ENCODE measurements around the gene DAAM2.

Gene DAAM2

DNA sequence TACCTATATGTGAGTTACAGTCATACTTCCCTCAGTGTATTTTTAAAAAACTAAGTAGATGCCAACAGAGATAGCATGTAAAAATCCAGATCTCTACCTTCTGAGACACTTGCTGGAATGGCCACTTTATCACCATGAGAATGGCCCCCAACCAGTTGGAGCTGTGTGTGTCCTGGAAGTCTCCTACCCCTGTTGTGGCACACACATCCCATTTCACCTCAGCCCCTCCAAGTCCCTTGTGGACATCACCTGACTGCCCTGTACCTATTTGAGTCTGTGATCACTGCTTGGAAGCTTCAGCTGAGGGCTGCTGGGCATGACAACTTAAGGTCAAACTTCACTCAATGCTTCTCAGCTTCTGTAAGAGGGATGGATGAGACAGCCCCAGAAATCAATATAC lies 118.0 kb downstream of the DAAM2 start:
- no peak overlapping the region for H3K4me3 ChIP-seq (replicated peaks in 1 of 2; ENCODE audit: low read depth in 2 of 2, low read length in 2 of 2)
- TF ChIP-seq CTCF (IDR thresholded peaks at IDR 0.05; ENCODE audit: low read depth, low read length) = no peak
- no peak for DNase-seq (ENCODE audit: low read depth in 2 of 2)

GRCh38 chr6:39910744-39911143 lies 118.6 kb downstream of the DAAM2 start:
- H3K4me3 ChIP-seq (replicated peaks in 1 of 2; ENCODE audit: low read depth in 2 of 2, low read length in 2 of 2) = no peak overlapping the region
- no peak for DNase-seq (ENCODE audit: low read depth in 2 of 2)
- TF ChIP-seq CTCF (IDR thresholded peaks at IDR 0.05; ENCODE audit: low read depth, low read length) = no peak

DNA sequence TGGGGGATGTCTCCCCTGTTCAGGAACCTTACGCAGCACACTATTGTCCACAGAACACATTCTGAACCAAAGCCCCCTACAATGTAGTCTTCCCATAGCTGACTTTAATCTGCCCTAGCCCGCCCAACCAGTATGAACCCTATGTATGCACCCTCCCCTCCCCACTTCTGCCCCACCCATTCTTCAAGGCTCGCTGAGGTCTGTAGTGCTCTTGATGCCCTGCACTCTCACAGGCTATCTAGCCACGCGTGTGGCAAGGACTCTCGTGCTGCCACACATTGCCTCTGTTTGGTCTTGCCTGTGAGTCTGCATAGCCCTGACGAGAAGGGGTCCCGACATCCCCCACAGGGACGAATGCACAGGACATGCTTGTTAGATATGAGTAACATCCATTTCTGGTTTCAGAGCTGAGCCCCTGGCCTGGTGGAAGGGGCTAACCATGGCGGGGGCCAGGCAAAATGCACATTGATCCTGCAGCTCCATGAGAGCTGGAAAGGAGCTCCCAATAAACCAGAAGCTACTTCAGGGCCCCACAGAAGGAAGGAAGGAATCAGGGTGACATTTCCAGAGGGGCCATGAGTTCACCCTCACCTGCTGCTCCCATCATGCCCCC lies 119.4 kb downstream of the DAAM2 start:
- no peak for DNase-seq (ENCODE audit: low read depth in 2 of 2)
- no peak for TF ChIP-seq CTCF (IDR thresholded peaks at IDR 0.05; ENCODE audit: low read depth, low read length)
- H3K4me3 ChIP-seq (replicated peaks in 1 of 2; ENCODE audit: low read depth in 2 of 2, low read length in 2 of 2) = no peak overlapping the region

DNA sequence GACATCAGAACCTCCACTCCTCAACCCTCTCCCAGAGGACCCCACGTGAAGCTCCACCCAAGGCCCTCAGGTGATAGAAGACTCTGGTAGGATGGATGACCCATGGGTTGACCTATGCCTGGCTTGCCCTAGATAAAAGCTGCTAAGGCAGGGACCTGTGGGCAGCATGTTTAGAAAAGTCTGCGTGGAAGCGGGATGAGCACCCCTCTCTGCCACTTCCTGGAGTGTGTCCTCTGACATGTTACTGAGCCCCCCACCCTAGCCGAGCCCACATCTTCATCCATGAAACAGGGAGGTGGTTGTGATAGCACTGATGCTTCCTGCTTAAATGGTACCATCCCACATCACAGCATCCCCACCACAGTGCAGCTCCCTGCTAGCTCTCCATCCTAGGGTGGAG lies 120.3 kb downstream of the DAAM2 start:
- TF ChIP-seq CTCF (IDR thresholded peaks at IDR 0.05; ENCODE audit: low read depth, low read length) = no peak
- H3K4me3 ChIP-seq (replicated peaks in 1 of 2; ENCODE audit: low read depth in 2 of 2, low read length in 2 of 2) = no peak overlapping the region
- DNase-seq (ENCODE audit: low read depth in 2 of 2) = no peak

DNA sequence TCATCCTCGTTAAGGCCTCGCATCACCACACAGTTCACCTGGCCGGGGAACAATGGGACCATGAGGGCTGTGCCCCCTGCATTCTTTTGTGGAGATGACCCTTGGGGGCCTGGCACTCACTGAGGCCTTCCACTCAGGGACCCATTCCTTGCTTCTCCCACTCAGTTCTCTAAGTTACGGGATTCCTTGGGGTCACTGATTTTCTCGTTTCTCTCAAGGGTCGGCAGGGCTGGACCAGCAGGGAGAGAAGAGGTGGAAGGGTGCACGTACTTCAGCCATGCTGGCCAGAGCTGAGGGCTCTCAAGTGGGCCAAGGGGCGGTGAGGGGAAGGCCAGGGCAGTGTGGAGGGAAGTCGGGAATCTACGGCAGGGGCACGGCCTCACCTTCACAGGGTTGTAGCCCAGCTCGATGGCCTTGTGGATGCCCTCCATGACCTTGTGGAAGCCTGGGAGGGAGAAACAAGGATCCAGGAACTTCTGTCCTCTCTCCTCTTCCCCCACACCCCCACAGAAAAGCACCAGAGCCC lies 121.3 kb downstream of the DAAM2 start:
- no peak overlapping the region for H3K4me3 ChIP-seq (replicated peaks in 1 of 2; ENCODE audit: low read depth in 2 of 2, low read length in 2 of 2)
- no peak for TF ChIP-seq CTCF (IDR thresholded peaks at IDR 0.05; ENCODE audit: low read depth, low read length)
- no peak for DNase-seq (ENCODE audit: low read depth in 2 of 2)

- TF ChIP-seq CTCF (IDR thresholded peaks at IDR 0.05; ENCODE audit: low read depth, low read length) = no peak
- DNase-seq (ENCODE audit: low read depth in 2 of 2) = no peak
- H3K4me3 ChIP-seq (replicated peaks in 1 of 2; ENCODE audit: low read depth in 2 of 2, low read length in 2 of 2) = no peak overlapping the region
These were observed 122.1 kb downstream of the DAAM2 start for GRCh38 chr6:39914239-39914638.

DNA sequence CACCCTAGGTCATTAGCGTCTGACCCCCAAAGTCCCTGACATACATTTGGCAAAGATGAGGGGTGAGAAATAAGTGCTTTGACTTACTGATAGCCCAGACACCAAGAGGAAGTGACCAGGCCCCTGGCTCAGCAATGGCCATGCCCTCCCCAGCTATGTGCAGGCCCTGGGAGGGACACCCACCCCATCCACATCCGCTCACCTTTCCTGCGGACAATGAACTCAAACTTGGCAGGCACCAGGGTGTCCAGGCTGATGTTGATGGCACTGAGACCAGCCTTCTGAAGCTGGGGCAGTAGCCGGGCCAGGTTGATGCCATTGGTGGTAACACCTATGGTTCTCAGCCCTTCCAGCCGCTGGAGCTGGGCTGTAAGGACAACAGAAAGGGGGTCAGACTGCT lies 123.7 kb downstream of the DAAM2 start:
- DNase-seq (ENCODE audit: low read depth in 2 of 2) = no peak
- no peak for TF ChIP-seq CTCF (IDR thresholded peaks at IDR 0.05; ENCODE audit: low read depth, low read length)
- H3K4me3 ChIP-seq (replicated peaks in 1 of 2; ENCODE audit: low read depth in 2 of 2, low read length in 2 of 2) = no peak overlapping the region
